ENCODE results near the gene GINM1. TPM values are rescaled to one million over a fixed set of nuclear protein-coding genes. Genes with fewer than 3 reads are reported as not detected.

GINM1 gene
- total and polyA plus RNA-seq, 9 of the 15 experiments (the other 6 are each of a cell fraction or from before 2014, with no cell fraction given): 5.0 to 19.3 (median 14.2) TPM

GRCh38 chr6:149545258-149545753, 20.9 kb upstream of the GINM1 start (continued):
- TF ChIP-seq GTF2B (IDR thresholded peaks at IDR 0.05; ENCODE audit: extremely low read depth, insufficient read length) (no peak), SREBF2 (CRISPR knock-in tag; IDR thresholded peaks at IDR 0.05) (0 out of 2 replicates have a peak, but pooled peaks have one; percentile 76), GMEB1 (CRISPR knock-in tag; IDR thresholded peaks at IDR 0.05) (no peak), ILF3 (IDR thresholded peaks at IDR 0.05; ENCODE audit: borderline replicate concordance) (no peak), COPS2 (conservative IDR thresholded peaks at IDR 0.05) (no peak), ZNF740 (CRISPR knock-in tag; IDR thresholded peaks at IDR 0.05) (peak; percentile 74), ZNF740 (tag; IDR thresholded peaks at IDR 0.05) (no peak), TBP (optimal IDR thresholded peaks at IDR 0.05; ENCODE audit: low read depth, low read length) (peak; percentile 60), ZNF780A (CRISPR knock-in tag; IDR thresholded peaks at IDR 0.05) (no peak), ZC3H8 (IDR thresholded peaks at IDR 0.05) (no peak), E2F6 (IDR thresholded peaks at IDR 0.05; ENCODE audit: borderline replicate concordance in 1 of 2, extremely low read depth in 1 of 2, insufficient read depth in 1 of 2, insufficient read length in 1 of 2, low read depth in 1 of 2, low read length in 1 of 2, poor library complexity in 1 of 2, severe bottlenecking in 1 of 2) (no peak), HDAC2 (IDR thresholded peaks at IDR 0.05) (no peak; the same call in 1 of the 2 replicates), FUS (optimal IDR thresholded peaks at IDR 0.05; ENCODE audit: low read depth, low read length) (no peak), HMG20B (CRISPR knock-in tag; IDR thresholded peaks at IDR 0.05) (no peak), CBX8 (IDR thresholded peaks at IDR 0.05; ENCODE audit: borderline replicate concordance, extremely low read depth, low read depth, low read length, poor library complexity, severe bottlenecking) (no peak), KLF16 (IDR thresholded peaks at IDR 0.05) (no peak), E4F1 (CRISPR knock-in tag; IDR thresholded peaks at IDR 0.05; ENCODE audit: borderline replicate concordance) (no peak), DEAF1 (CRISPR knock-in tag; IDR thresholded peaks at IDR 0.05) (no peak), ETV1 (tag; conservative IDR thresholded peaks at IDR 0.05; ENCODE audit: low read depth) (no peak), ZNF354B (CRISPR knock-in tag; IDR thresholded peaks at IDR 0.05) (no peak)

Data from K562 (cell line).